Stimulated activated CD8-positive, alpha-beta memory T cell treated with anti-CD3 and anti-CD28 coated beads, Interleukin-4, amount 100 ng/mL, for 1 hour (primary cell): ENCODE results near the gene TOMT.
"Not testable (repeated sequence)": the region's sequence is repeated elsewhere in the genome, so short reads cannot be mapped to it uniquely, and the experiment has no call there.

Experiments used
- DNase-seq, 2 donors: peaks; one replicate each; pipeline ENCODE4 v3.0.0-alpha.2; 2020; ENCODE audit warnings: low read depth in 2 of 2, low spot score in 1 of 2

The TOMT gene

GRCh38 chr11:72123117-72123653, 17.5 kb downstream of the TOMT start:
- DNase-seq = no peak

- no peak for DNase-seq
These were observed 18.3 kb downstream of the TOMT start for GRCh38 chr11:72124046-72124445.

GRCh38 chr11:72125956-72126355, 20.2 kb downstream of the TOMT start:
- DNase-seq = no peak

GRCh38 chr11:72127923-72128322, 22.2 kb downstream of the TOMT start:
- no peak for DNase-seq

GRCh38 chr11:72129381-72129780, 23.7 kb downstream of the TOMT start:
- no peak for DNase-seq

- DNase-seq = no peak
These were observed 26.9 kb downstream of the TOMT start for GRCh38 chr11:72132646-72133045.

- DNase-seq = not testable (repeated sequence)
These were observed 29.7 kb downstream of the TOMT start, which contains the start of gene FOLR3 for GRCh38 chr11:72135473-72135872. Gene FOLR3 (plus strand): TSS chr11:72135725. CDS start chr11:72135953, 228 bp downstream.

GRCh38 chr11:72135891-72136683, 30.4 kb downstream of the TOMT start:
- DNase-seq = no peak

- no peak for DNase-seq
These were observed 31.0 kb downstream of the TOMT start for GRCh38 chr11:72136684-72137262.

GRCh38 chr11:72138821-72139390, 33.2 kb downstream of the TOMT start:
- no peak for DNase-seq

- no peak for DNase-seq
These were observed 33.8 kb downstream of the TOMT start for GRCh38 chr11:72139500-72139899.

- DNase-seq = no peak
These were observed 34.9 kb downstream of the TOMT start for GRCh38 chr11:72140661-72141060.

- DNase-seq = no peak
These were observed 35.3 kb downstream of the TOMT start for GRCh38 chr11:72141066-72141465.

- not testable (repeated sequence) for DNase-seq
These were observed 36.4 kb downstream of the TOMT start for GRCh38 chr11:72142086-72142485.

GRCh38 chr11:72142543-72142942, 36.8 kb downstream of the TOMT start:
- not testable (repeated sequence) for DNase-seq

GRCh38 chr11:72144807-72145565, 39.3 kb downstream of the TOMT start:
- DNase-seq = no peak

- DNase-seq = no peak
These were observed 40.9 kb downstream of the TOMT start for GRCh38 chr11:72146625-72147024.

- DNase-seq = no peak
These were observed 45.2 kb downstream of the TOMT start for GRCh38 chr11:72150882-72151281.

GRCh38 chr11:72153874-72154273, 48.1 kb downstream of the TOMT start:
- DNase-seq = not testable (repeated sequence)

GRCh38 chr11:72154816-72155215, 49.1 kb downstream of the TOMT start:
- DNase-seq = no peak

- no peak for DNase-seq
These were observed 50.0 kb downstream of the TOMT start for GRCh38 chr11:72155751-72156150.
